ENCODE results near the gene ATP6V0B.

DNA sequence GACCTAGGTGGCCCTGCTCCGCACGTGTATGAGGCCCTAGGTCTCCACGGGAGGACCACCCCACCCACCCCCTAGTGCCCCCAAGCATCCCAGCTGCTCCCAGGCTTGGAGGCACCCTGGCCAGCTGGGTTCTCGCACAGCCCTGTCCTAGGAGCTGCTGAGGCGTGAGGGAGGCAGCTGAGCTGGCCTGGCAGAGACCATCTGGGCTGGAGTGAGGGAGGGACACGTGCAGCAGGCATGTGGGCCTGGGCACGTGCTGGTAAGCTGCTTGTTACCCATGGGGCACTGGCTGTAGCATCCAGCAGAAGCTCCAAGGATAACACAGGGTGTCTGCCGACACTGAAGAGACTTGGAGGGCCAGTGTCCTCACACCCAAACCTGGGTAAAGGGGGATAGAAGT, 46.4 kb downstream of the ATP6V0B start:
- no peak for TF ChIP-seq CTCF (IDR thresholded peaks at IDR 0.05 in 2 of 3, conservative IDR thresholded peaks at IDR 0.05 in 1 of 3; ENCODE audit: control insufficient read depth in 2 of 3, extremely low read depth in 1 of 3, insufficient read depth in 1 of 3, low read depth in 3 of 3, low read length in 3 of 3)
- no peak for TF ChIP-seq BHLHE40 (IDR thresholded peaks at IDR 0.05; ENCODE audit: borderline replicate concordance in 1 of 2, low read depth in 2 of 2, low read length in 1 of 2)
- no peak for TF ChIP-seq USF2 (IDR thresholded peaks at IDR 0.05; ENCODE audit: borderline replicate concordance, low read depth, low read length)
- TF ChIP-seq EZH2 (IDR thresholded peaks at IDR 0.05; ENCODE audit: borderline replicate concordance, control insufficient read depth, low read depth, low read length) = no peak
- TF ChIP-seq, protein P1, sequence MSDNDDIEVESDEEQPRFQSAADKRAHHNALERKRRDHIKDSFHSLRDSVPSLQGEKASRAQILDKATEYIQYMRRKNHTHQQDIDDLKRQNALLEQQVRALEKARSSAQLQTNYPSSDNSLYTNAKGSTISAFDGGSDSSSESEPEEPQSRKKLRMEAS (IDR thresholded peaks at IDR 0.05; ENCODE audit: low read depth, low read length) = no peak
- no peak for TF ChIP-seq PRDM15 (CRISPR knock-in tag; IDR thresholded peaks at IDR 0.05)
- no peak for TF ChIP-seq ATF3 (IDR thresholded peaks at IDR 0.05; ENCODE audit: borderline replicate concordance, extremely low read depth, low read depth, low read length)
- no peak for TF ChIP-seq STAT1 (conservative IDR thresholded peaks at IDR 0.05)
- no peak for TF ChIP-seq SUZ12 (IDR thresholded peaks at IDR 0.05; ENCODE audit: unreplicated experiment)
- no peak for TF ChIP-seq NFXL1 (IDR thresholded peaks at IDR 0.05; ENCODE audit: borderline replicate concordance)

All from GM12878 (cell line).